Psoas muscle (tissue), 8 donors: ENCODE data around the gene ZCCHC9. TPM values are rescaled to one million over a fixed set of nuclear protein-coding genes. Genes with fewer than 3 reads are reported as not detected.

Experiments used
- ATAC-seq, 4 donors: fragments of 200-7000 bp; cut with Tn5 transposase; one replicate each; pipeline ENCODE4 v1.9.1; 2020; ENCODE audit warnings: moderate library complexity in 3 of 4, mild to moderate bottlenecking in 2 of 4
- DNase-seq, 2 donors: peaks; one replicate each; pipeline ENCODE4 v3.0.0-alpha.2; 2020
- H3K27ac ChIP-seq: fragments of 200-600 bp; one replicate; pipeline ENCODE4 v1.8.0; 2022
- H3K27me3 ChIP-seq, 3 donors: fragments of 200-600 bp in 1 of 3; one replicate each; pipeline versions ENCODE4 v1.6.1 to v1.8.0; 2013 to 2022; ENCODE audit warnings: low read length in 2 of 3, mild to moderate bottlenecking in 2 of 3, moderate library complexity in 1 of 3; ENCODE audit not compliant: insufficient read depth in 3 of 3
- H3K36me3 ChIP-seq, 2 donors: fragments of 200-600 bp in 1 of 2; one replicate each; pipeline versions ENCODE4 v1.6.1 to v1.8.0; 2013 to 2022; ENCODE audit warnings: low read depth in 1 of 2, mild to moderate bottlenecking in 1 of 2, moderate library complexity in 1 of 2; ENCODE audit not compliant: insufficient read depth in 1 of 2
- H3K4me1 ChIP-seq: fragments of 200-600 bp; one replicate; pipeline ENCODE4 v1.8.0; 2022
- H3K4me3 ChIP-seq: fragments of 200-600 bp; one replicate; pipeline ENCODE4 v1.8.0; 2022; ENCODE audit warnings: mild to moderate bottlenecking
- H3K9me3 ChIP-seq: fragments of 200-600 bp; one replicate; pipeline ENCODE4 v1.8.0; 2022
- CTCF ChIP-seq: fragments of 200-600 bp; IDR thresholded peaks from one replicate; pipeline ENCODE4 v1.8.0; 2022; ENCODE audit warnings: antibody characterized with exemption
- WGBS, 3 donors: extraction: QIAGEN DNeasy Blood & Tissue Kit; methylation state at CpG; one replicate each; pipeline versions ENCODE4 v1.1.6 to v1.1.7; 2013; 5-methylcytosine and 5-hydroxymethylcytosine counted together
- intact Hi-C, 2 donors: fragments of 100-400 bp; cut with DNase I; formaldehyde crosslinking; loops; one replicate each; pipeline versions ENCODE4 v1.11.0 to v1.14.2; 2022
- polyA plus RNA-seq, 3 donors: library from polyadenylated mRNA; stranded (reverse); fragments of 200-250 nt; gene quantifications; one replicate each; pipeline ENCODE4 v1.2.3, GENCODE V29; 2013
- total RNA-seq, 4 donors: library from RNA; stranded (reverse); fragmentation: NEBNext Ultra II Directional in 2 of 4; extraction: Animal tissue kit (Norgen Biotek cat#: 25700) in 2 of 4; gene quantifications; one replicate each; pipeline versions ENCODE4 v1.2.1 to v1.2.4, GENCODE V29; 2021 to 2023
- donor health status: healthy with polysubstance abuse.
- donor health status: DM: no; HTN: no; CAD: no; lungs with moderate emphysema.
- donor health status: Bipolar disorder and iron deficiency.
- donor health status: healthy.
- donor health status: DM: yes; HTN: yes; CAD: no.
- donor health status: DM: no; HTN: no; CAD: no.
- donor health status: DM: no; HTN: no; CAD: no.
- donor health status: DM: yes; HTN: yes; CAD: no.

The ZCCHC9 gene
- total and polyA plus RNA-seq, 7 donors: 9.6 to 45.1 (median 26.2) TPM

- no peaks in the 10 kb centered on the region for H3K36me3 ChIP-seq
- no peaks in the 10 kb centered on the region for H3K27me3 ChIP-seq
- WGBS, 3 donors: 89 to 100% (median 96%) methylated on average over 2 of the region's 2 CpGs
- intact Hi-C loops: no loop called here
- H3K27ac ChIP-seq: no peak overlapping the region
- H3K4me1 ChIP-seq: no peaks in the 10 kb centered on the region
- ATAC-seq (no peak), DNase-seq (no peak)
- no peak for TF ChIP-seq CTCF
- no peak overlapping the region for H3K4me3 ChIP-seq
- no peaks in the 10 kb centered on the region for H3K9me3 ChIP-seq
These were observed 60.2 kb downstream of the ZCCHC9 start for GRCh38 chr5:81361600-81361999.

Other genes with a start within 250 kb of the ZCCHC9 start
- gene CKMT2, start 68.3 kb upstream of the ZCCHC9 start, total RNA-seq: 100 to 1,000 TPM; 517 to 907 (median 611) TPM
- 1,000 to 10,000 TPM in 1 of 3 donors, 100 to 1,000 TPM in 2; 606 to 1,358 (median 830) TPM for gene CKMT2, start 68.3 kb upstream of the ZCCHC9 start, polyA plus RNA-seq
- gene ACOT12, start 92.5 kb downstream of the ZCCHC9 start, total RNA-seq: not detected
- not detected for gene ACOT12, start 92.5 kb downstream of the ZCCHC9 start, polyA plus RNA-seq